ENCODE results near the gene PFKL.

PFKL gene

GRCh38 chr21:44286086-44286715 is 13.7 kb upstream of the PFKL start:
- DNase-seq (ENCODE audit: low read depth), result no peak

GRCh38 chr21:44286716-44287632 is 12.9 kb upstream of the PFKL start:
- no peak for TF ChIP-seq CTCF (IDR thresholded peaks at IDR 0.05; ENCODE audit: control insufficient read depth, extremely low read depth, insufficient read depth)
- no peak for DNase-seq (ENCODE audit: low read depth)
- H3K4me3 ChIP-seq (ENCODE audit: low read depth, low read length), result no peak overlapping the region

More at GRCh38 chr21:44286086-44286715, 13.7 kb upstream of the PFKL start:
- TF ChIP-seq CTCF (IDR thresholded peaks at IDR 0.05; ENCODE audit: control insufficient read depth, extremely low read depth, insufficient read depth), result no peak
- no peak overlapping the region for H3K4me3 ChIP-seq (ENCODE audit: low read depth, low read length)

- no peak overlapping the region for H3K4me3 ChIP-seq (ENCODE audit: low read depth, low read length)
- TF ChIP-seq CTCF (IDR thresholded peaks at IDR 0.05; ENCODE audit: control insufficient read depth, extremely low read depth, insufficient read depth), result no peak
- no peak for DNase-seq (ENCODE audit: low read depth)
Measured at GRCh38 chr21:44288251-44289110, 11.4 kb upstream of the PFKL start.

- H3K4me3 ChIP-seq (ENCODE audit: low read depth, low read length), result no peak overlapping the region
- no peak for TF ChIP-seq CTCF (IDR thresholded peaks at IDR 0.05; ENCODE audit: control insufficient read depth, extremely low read depth, insufficient read depth)
- no peak for DNase-seq (ENCODE audit: low read depth)
Measured at GRCh38 chr21:44289381-44290010, 10.4 kb upstream of the PFKL start.

GRCh38 chr21:44290327-44291077 is 9.4 kb upstream of the PFKL start:
- TF ChIP-seq CTCF (IDR thresholded peaks at IDR 0.05; ENCODE audit: control insufficient read depth, extremely low read depth, insufficient read depth), result no peak
- no peak for DNase-seq (ENCODE audit: low read depth)
- no peak overlapping the region for H3K4me3 ChIP-seq (ENCODE audit: low read depth, low read length)
